HCT116 (cell line): ENCODE measurements around the gene ADD3.

Source experiments
- CTCF ChIP-seq, 3 experiments: fragments of 200-600 bp in 1 of 3; sonication (generic) in 1 of 3; IDR thresholded peaks in 2 of 3; conservative IDR thresholded peaks in 1 of 3; 2 replicates each; pipeline ENCODE4 v1.5.1; 2012 to 2017; ENCODE audit warnings: low read depth in 2 of 3, low read length in 2 of 3, antibody characterized with exemption in 1 of 3, borderline replicate concordance in 1 of 3, control low read depth in 1 of 3, mild to moderate bottlenecking in 1 of 3, mixed read lengths in 1 of 3, mixed run types in 1 of 3, moderate library complexity in 1 of 3; ENCODE audit not compliant: insufficient read depth in 1 of 3
- ELF1 ChIP-seq: IDR thresholded peaks from 2 replicates; pipeline ENCODE4 v1.6.1; 2012; ENCODE audit warnings: low read depth, borderline replicate concordance
- JUND ChIP-seq: IDR thresholded peaks from 2 replicates; pipeline ENCODE4 v1.6.1; 2012
- POLR2A ChIP-seq: IDR thresholded peaks from 2 replicates; pipeline ENCODE4 v1.7.0; 2011; ENCODE audit warnings: borderline replicate concordance; ENCODE audit not compliant: insufficient read depth, insufficient read length; ENCODE audit errors: extremely low read depth
- POLR2AphosphoS5 ChIP-seq: IDR thresholded peaks from 2 replicates; pipeline ENCODE4 v1.6.1; 2011; ENCODE audit warnings: mild to moderate bottlenecking, low read depth, low read length, moderate library complexity
- YY1 ChIP-seq: IDR thresholded peaks from 2 replicates; pipeline ENCODE4 v1.6.1; 2011; ENCODE audit warnings: low read length, low read depth, moderate library complexity, mild to moderate bottlenecking; ENCODE audit not compliant: insufficient replicate concordance; ENCODE audit errors: extremely low read depth

GRCh38 chr10:109991266-109991855 lies 16.4 kb upstream of the ADD3 start:
- no peak for TF ChIP-seq CTCF (IDR thresholded peaks at IDR 0.05 in 2 of 3, conservative IDR thresholded peaks at IDR 0.05 in 1 of 3; ENCODE audit: borderline replicate concordance in 1 of 3, insufficient read depth in 1 of 3, low read depth in 2 of 3, low read length in 2 of 3)
- no peak for TF ChIP-seq JUND
- no peak for TF ChIP-seq POLR2A
- no peak for TF ChIP-seq POLR2AphosphoS5
- no peak for TF ChIP-seq YY1
- TF ChIP-seq ELF1: no peak
